Central memory CD8-positive, alpha-beta T cell (primary cell): ENCODE data around the gene TSPEAR.

Source experiments
- ATAC-seq: fragments of 150-1000 bp; cut with Tn5 transposase; replicated peaks from 2 replicates; pipeline ENCODE4 v1.10.0; 2022; ENCODE audit warnings: mild to moderate bottlenecking, moderate FRiP score, moderate number of reproducible peaks; ENCODE audit not compliant: poor library complexity, severe bottlenecking; ENCODE audit errors: extremely low read depth
- DNase-seq, 2 donors: peaks; one replicate each; pipeline ENCODE4 v3.0.0; 2021; ENCODE audit warnings: low spot score in 2 of 2
- H3K27ac Mint-ChIP-seq: one replicate; pipeline ENCODE4 v1.8.0; 2022; ENCODE audit warnings: low read depth, mild to moderate bottlenecking, moderate library complexity, mixed read lengths
- H3K27me3 Mint-ChIP-seq: one replicate; pipeline ENCODE4 v1.8.0; 2022; ENCODE audit warnings: mixed read lengths
- H3K36me3 Mint-ChIP-seq: one replicate; pipeline ENCODE4 v1.8.0; 2022; ENCODE audit warnings: mild to moderate bottlenecking, moderate library complexity, mixed read lengths; ENCODE audit not compliant: insufficient read depth
- H3K4me1 Mint-ChIP-seq: one replicate; pipeline ENCODE4 v1.8.0; 2022; ENCODE audit warnings: mixed read lengths
- H3K4me3 Mint-ChIP-seq: one replicate; pipeline ENCODE4 v1.8.0; 2022; ENCODE audit warnings: mild to moderate bottlenecking, moderate library complexity, mixed read lengths
- H3K9me3 Mint-ChIP-seq: one replicate; pipeline ENCODE4 v1.8.0; 2022; ENCODE audit warnings: mixed read lengths

TSPEAR gene

GRCh38 chr21:44449473-44450363, 261.7 kb downstream of the TSPEAR start:
- H3K9me3 Mint-ChIP-seq: peaks cover 9% of the 10 kb centered on the region
- DNase-seq: no peak
- no peak for ATAC-seq
- no peaks in the 10 kb centered on the region for H3K4me1 Mint-ChIP-seq
- H3K4me3 Mint-ChIP-seq: no peak overlapping the region
- no peak overlapping the region for H3K27ac Mint-ChIP-seq
- H3K36me3 Mint-ChIP-seq: peaks cover 3% of the 10 kb centered on the region
- peaks cover 58% of the 10 kb centered on the region for H3K27me3 Mint-ChIP-seq

GRCh38 chr21:44448651-44449131, 262.7 kb downstream of the TSPEAR start:
- peaks cover under 1% of the 10 kb centered on the region for H3K9me3 Mint-ChIP-seq
- H3K36me3 Mint-ChIP-seq: peaks cover 2% of the 10 kb centered on the region
- no peak for ATAC-seq
- H3K4me1 Mint-ChIP-seq: no peaks in the 10 kb centered on the region
- DNase-seq: no peak
- peaks cover 64% of the 10 kb centered on the region for H3K27me3 Mint-ChIP-seq
- no peak overlapping the region for H3K27ac Mint-ChIP-seq
- H3K4me3 Mint-ChIP-seq: no peak overlapping the region
